HepG2 (cell line): ENCODE results near the gene RABGAP1L. TPM values are rescaled to one million over a fixed set of nuclear protein-coding genes. Genes with fewer than 3 reads are reported as not detected.

Experiments
- ATAC-seq: fragments of 200-7000 bp; cut with Tn5 transposase; 3 replicates; pipeline ENCODE4 v1.9.1; 2020; ENCODE audit warnings: mild to moderate bottlenecking, moderate library complexity
- BruUV-seq: library from RNA; stranded (reverse); fragments of 400-500 nt; replicated peaks from 2 replicates; lab custom pipeline; 2021; lab: Mats Ljungman, UMichigan
- CTCF ChIA-PET: fragments of 300-600 bp; formaldehyde crosslinking; extraction: SDS; loops from one replicate; lab custom pipeline; 2021; ENCODE audit warnings: low total read pairs, inconsistent platforms, low intra/inter-chr PET ratio; lab: Yijun Ruan, JAX
- POLR2A ChIA-PET: fragments of 350-600 bp; sonication (Branson Sonifier 250); formaldehyde crosslinking; loops from one replicate; lab custom pipeline; 2020; ENCODE audit warnings: antibody characterized with exemption, inconsistent platforms; lab: Yijun Ruan, JAX
- DNase-seq: peaks from one replicate; pipeline ENCODE4 v3.0.0-alpha.2; 2015; ENCODE audit warnings: low spot score
- FAIRE-seq: peaks from 3 replicates; lab custom pipeline; 2011; peaks lifted over from hg19 to GRCh38; lab: Jason Lieb, UNC
- H2AFZ ChIP-seq: one replicate; pipeline ENCODE4 v1.6.1; 2011; ENCODE audit warnings: low read length, inconsistent platforms
- H3K27ac ChIP-seq: fragments of 300-600 bp; 3 replicates; pipeline ENCODE4 v1.8.0; 2011; ENCODE audit warnings: mixed run types, mild to moderate bottlenecking, mixed read lengths, low read length, inconsistent platforms; ENCODE audit not compliant: insufficient read depth; ENCODE audit errors: extremely low read length
- H3K27me3 ChIP-seq, 2 experiments: fragments of 200-600 bp in 1 of 2; 2 replicates in 1 of 2; 3 replicates in 1 of 2; pipeline versions ENCODE4 v1.6.0 to v1.8.0; 2011; ENCODE audit warnings: low read length in 2 of 2, mild to moderate bottlenecking in 2 of 2, moderate library complexity in 2 of 2, inconsistent platforms in 1 of 2; ENCODE audit not compliant: insufficient read depth in 2 of 2, control insufficient read depth in 1 of 2
- H3K36me3 ChIP-seq, 2 experiments: fragments of 200-600 bp in 1 of 2; replicated peaks in 1 of 2; 2 replicates in 1 of 2; 3 replicates in 1 of 2; pipeline versions ENCODE4 v1.5.1 to v1.8.0; 2011; ENCODE audit warnings: low read length in 2 of 2, inconsistent platforms in 1 of 2; ENCODE audit not compliant: insufficient read depth in 2 of 2, control insufficient read depth in 1 of 2
- H3K4me1 ChIP-seq: 2 replicates; pipeline ENCODE4 v1.5.1; 2012; ENCODE audit warnings: low read length, inconsistent platforms; ENCODE audit not compliant: insufficient read depth
- H3K4me2 ChIP-seq: 2 replicates; pipeline ENCODE4 v1.6.0; 2011; ENCODE audit warnings: low read depth, low read length, inconsistent platforms
- H3K4me3 ChIP-seq, 3 experiments: fragments of 200-600 bp in 1 of 3; sonication (generic), shearing (Covaris generic) in 1 of 3; replicated peaks in 1 of 3; 2 replicates each; pipeline ENCODE4 v1.5.1; 2011 to 2016; ENCODE audit warnings: low read length in 3 of 3, inconsistent platforms in 2 of 3, low read depth in 2 of 3, mild to moderate bottlenecking in 2 of 3, control low read depth in 1 of 3, mixed read lengths in 1 of 3; ENCODE audit not compliant: insufficient read depth in 1 of 3
- H3K79me2 ChIP-seq: one replicate; pipeline ENCODE4 v1.6.1; 2011; ENCODE audit warnings: low read length, inconsistent platforms; ENCODE audit not compliant: insufficient read depth
- H3K9ac ChIP-seq: 2 replicates; pipeline ENCODE4 v1.6.0; 2011; ENCODE audit warnings: mild to moderate bottlenecking, low read depth, low read length, inconsistent platforms; ENCODE audit not compliant: insufficient read depth
- H3K9me3 ChIP-seq: 2 replicates; pipeline ENCODE4 v1.5.1; 2012; ENCODE audit warnings: mild to moderate bottlenecking, low read length
- H4K20me1 ChIP-seq: 2 replicates; pipeline ENCODE4 v1.6.0; 2011; ENCODE audit warnings: inconsistent platforms, mild to moderate bottlenecking, low read length, moderate library complexity; ENCODE audit not compliant: insufficient read depth
- ATF3 ChIP-seq: sonication (generic); formaldehyde crosslinking; IDR thresholded peaks from 2 replicates; pipeline ENCODE4 v1.4.0; 2020; ENCODE audit warnings: missing genetic modification reagents
- FOXK1 ChIP-seq: sonication (generic); formaldehyde crosslinking; IDR thresholded peaks from 2 replicates; pipeline ENCODE4 v1.4.0; 2020; ENCODE audit warnings: low read depth, missing genetic modification reagents, borderline replicate concordance
- LCORL ChIP-seq, 2 experiments: fragments of 450-650 bp in 1 of 2; sonication (generic) in 1 of 2; formaldehyde crosslinking in 1 of 2; IDR thresholded peaks; 2 replicates each; pipeline versions ENCODE4 v1.5.0 to v1.6.1; 2017 to 2020; ENCODE audit warnings: antibody characterized with exemption in 1 of 2, missing genetic modification reagents in 1 of 2
- RARA ChIP-seq: IDR thresholded peaks from 2 replicates; pipeline ENCODE4 v1.6.1; 2016; ENCODE audit warnings: missing genetic modification reagents, missing compliant biosample characterization
- SIN3B ChIP-seq: fragments of 150-350 bp; IDR thresholded peaks from 2 replicates; pipeline ENCODE4 v1.6.1; 2014; ENCODE audit warnings: low read length
- SMARCE1 ChIP-seq: fragments of 450-650 bp; IDR thresholded peaks from 2 replicates; pipeline ENCODE4 v1.6.1; 2017; ENCODE audit warnings: borderline replicate concordance
- SRY ChIP-seq: sonication (generic); formaldehyde crosslinking; IDR thresholded peaks from 2 replicates; pipeline ENCODE4 v1.8.0; 2022; ENCODE audit warnings: mild to moderate bottlenecking, missing genetic modification reagents
- ZBTB10 ChIP-seq: sonication (generic); formaldehyde crosslinking; IDR thresholded peaks from 2 replicates; pipeline ENCODE4 v1.4.0; 2020; ENCODE audit warnings: missing genetic modification reagents, borderline replicate concordance
- ZNF263 ChIP-seq: sonication (generic); formaldehyde crosslinking; IDR thresholded peaks from 2 replicates; pipeline ENCODE4 v1.4.0; 2020; ENCODE audit warnings: missing genetic modification reagents
- ZNF33B ChIP-seq: sonication (generic); formaldehyde crosslinking; IDR thresholded peaks from 2 replicates; pipeline ENCODE4 v1.5.1; 2020; ENCODE audit warnings: mild to moderate bottlenecking, missing genetic modification reagents
- ZNF7 ChIP-seq: IDR thresholded peaks from 2 replicates; pipeline ENCODE4 v1.6.1; 2016; ENCODE audit warnings: missing biosample characterization, missing genetic modification reagents
- WGBS: methylation state at CpG from one replicate; pipeline ENCODE4 v1.1.6; 2017; ENCODE audit warnings: low lambda C conversion rate; 5-methylcytosine and 5-hydroxymethylcytosine counted together
- in situ Hi-C: cut with HindIII; loops from 2 replicates; pipeline ENCODE4 v1.10.0; 2017; ENCODE audit warnings: low pct_unique_long_range_greater_than_20kb; ENCODE audit not compliant: extremely low pct_ligation_motif_present
- intact Hi-C: fragments of 100-400 bp; cut with micrococcal nuclease; formaldehyde crosslinking; loops from one replicate; pipeline ENCODE4 v1.10.0; 2022; ENCODE audit not compliant: unreplicated experiment
- polyA plus RNA-seq, 8 experiments: library from polyadenylated mRNA; depleted of rRNA in 3 of 8; stranded (reverse) in 7 of 8; unstranded in 1 of 8; fragments of >200 nt; fragmentation: Illumina TruSeq in 4 of 8; extraction: Trizol in 4 of 8; gene quantifications; 2 replicates each; pipeline versions ENCODE4 v1.2.1 to v1.2.3, GENCODE V29; 2011 to 2016; ENCODE audit warnings: low read depth in 4 of 8, missing spikeins in 1 of 8, mixed read lengths in 1 of 8; ENCODE audit not compliant: insufficient read depth in 1 of 8
- total RNA-seq, 5 experiments: library from RNA; depleted of rRNA; stranded (reverse); fragments of >200 nt; fragmentation: Illumina TruSeq; extraction: Trizol; gene quantifications; 2 replicates each; pipeline ENCODE4 v1.2.3, GENCODE V29; 2016; ENCODE audit warnings: low read depth in 1 of 5

The RABGAP1L gene
- total and polyA plus RNA-seq, 2 of the 13 experiments (the other 11 are each of a cell fraction or from before 2014, with no cell fraction given), result 7.9 to 22.6 TPM

GRCh38 chr1:174954671-174955669 is 795.6 kb downstream of the RABGAP1L start:
- TF ChIP-seq ZNF33B (CRISPR knock-in tag) (no peak), LCORL (IDR thresholded peaks at IDR 0.05) (peak; percentile 53; the same call in 1 of the 2 replicates), LCORL (CRISPR knock-in tag; IDR thresholded peaks at IDR 0.05) (no peak)
- no peaks in the 10 kb centered on the region for H4K20me1 ChIP-seq
- no peaks in the 10 kb centered on the region for H3K79me2 ChIP-seq
- H2AFZ ChIP-seq, result no peak overlapping the region
- H3K36me3 ChIP-seq, result no peaks in the 10 kb centered on the region
- H3K27ac ChIP-seq, result peak overlapping the region; percentile 53
- DNase-seq (no peak), ATAC-seq (no peak), FAIRE-seq (no peak)
- no TSS peak for BruUV-seq
- H3K9me3 ChIP-seq, result no peaks in the 10 kb centered on the region
- peaks cover 37% of the 10 kb centered on the region for H3K4me1 ChIP-seq
- CTCF ChIA-PET, result no interaction called here
- POLR2A ChIA-PET, result interaction anchor here (1.2 to 2.3 kb wide), 4 partner anchors 12 to 45 kb away, joined by 3 to 21 read pairs (median 12); partner anchors contain the start of gene CACYBP
- intact Hi-C loops (loop anchor here (2.0 to 5.0 kb wide), 2 partner anchors 14 to 42 kb away; partner anchors contain the start of gene CACYBP), in situ Hi-C loops (no loop called here)
- no peak overlapping the region for H3K4me3 ChIP-seq
- H3K4me2 ChIP-seq, result no peak overlapping the region
- WGBS, result 70% methylated on average over 3 of the region's 3 CpGs
- no peaks in the 10 kb centered on the region for H3K27me3 ChIP-seq
- H3K9ac ChIP-seq, result no peak overlapping the region

DNA sequence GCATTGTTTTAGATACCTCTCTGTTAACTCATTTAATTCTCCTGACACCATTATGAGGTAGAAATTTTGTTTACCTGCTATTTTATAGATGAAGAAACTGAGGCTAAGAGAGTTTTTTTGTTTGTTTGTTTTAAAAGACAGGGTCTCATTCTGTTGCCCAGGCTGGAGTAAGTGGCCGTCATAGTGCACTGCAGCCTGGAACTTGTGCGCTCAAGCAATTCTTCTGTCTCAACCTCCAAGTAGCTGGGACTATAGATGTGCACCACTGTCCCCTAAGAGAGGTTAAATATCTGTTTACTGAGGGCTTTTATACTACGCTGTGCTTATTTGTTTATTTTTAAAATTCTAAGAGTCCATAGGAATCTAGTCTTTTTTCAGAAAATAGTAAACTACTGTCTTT is 796.8 kb downstream of the RABGAP1L start:
- POLR2A ChIA-PET, result no interaction called here
- H3K9ac ChIP-seq, result no peak overlapping the region
- in situ Hi-C loops (no loop called here), intact Hi-C loops (no loop called here)
- peaks cover 37% of the 10 kb centered on the region for H3K4me1 ChIP-seq
- no peaks in the 10 kb centered on the region for H3K79me2 ChIP-seq
- no peaks in the 10 kb centered on the region for H3K9me3 ChIP-seq
- CTCF ChIA-PET, result no interaction called here
- no peaks in the 10 kb centered on the region for H4K20me1 ChIP-seq
- no peaks in the 10 kb centered on the region for H3K36me3 ChIP-seq
- no peak for ATAC-seq
- no peak overlapping the region for H3K4me2 ChIP-seq
- no peak overlapping the region for H3K4me3 ChIP-seq
- no peaks in the 10 kb centered on the region for H3K27me3 ChIP-seq
- no TSS peak for BruUV-seq
- WGBS, result 97% methylated on average over 3 of the region's 3 CpGs
- no peak for DNase-seq
- H3K27ac ChIP-seq, result no peak overlapping the region
- H2AFZ ChIP-seq, result no peak overlapping the region
- no peak for FAIRE-seq
- TF ChIP-seq SIN3B, result no peak
- TF ChIP-seq ZNF7 (CRISPR knock-in tag), result no peak
- no peak for TF ChIP-seq ZBTB10
- no peak for TF ChIP-seq FOXK1 (CRISPR knock-in tag)
- no peak for TF ChIP-seq ZNF263 (CRISPR knock-in tag)
- TF ChIP-seq SMARCE1, result no peak
- TF ChIP-seq RARA (CRISPR knock-in tag), result no peak
- no peak for TF ChIP-seq ATF3 (CRISPR knock-in tag)
- no peak for TF ChIP-seq SRY
